HG03571 (cell line): ENCODE results near the gene DNAH9.

Experiments used
- ATAC-seq: cut with Tn5 transposase; IDR thresholded peaks from one replicate; pipeline ENCODE4 v1.9.1; 2021; ENCODE audit not compliant: unreplicated experiment

The DNAH9 gene

DNA sequence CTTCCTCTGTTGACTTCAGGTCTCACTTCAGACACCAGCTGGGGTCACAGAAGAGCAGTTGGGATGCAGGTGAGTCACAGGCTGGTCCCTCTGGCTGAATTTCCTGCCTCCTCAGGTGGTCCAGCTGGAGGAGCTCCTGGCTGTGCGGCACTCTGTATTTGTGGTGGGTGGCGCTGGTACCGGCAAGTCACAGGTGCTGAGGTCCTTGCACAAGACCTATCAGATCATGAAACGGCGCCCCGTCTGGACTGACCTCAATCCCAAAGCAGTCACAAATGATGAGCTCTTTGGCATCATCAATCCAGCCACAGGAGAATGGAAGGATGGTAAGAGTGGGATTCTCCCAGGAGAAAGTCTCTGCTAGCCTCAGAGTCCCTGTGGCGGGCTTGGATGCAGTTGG lies 149.2 kb downstream of the DNAH9 start:
- no peak for ATAC-seq

DNA sequence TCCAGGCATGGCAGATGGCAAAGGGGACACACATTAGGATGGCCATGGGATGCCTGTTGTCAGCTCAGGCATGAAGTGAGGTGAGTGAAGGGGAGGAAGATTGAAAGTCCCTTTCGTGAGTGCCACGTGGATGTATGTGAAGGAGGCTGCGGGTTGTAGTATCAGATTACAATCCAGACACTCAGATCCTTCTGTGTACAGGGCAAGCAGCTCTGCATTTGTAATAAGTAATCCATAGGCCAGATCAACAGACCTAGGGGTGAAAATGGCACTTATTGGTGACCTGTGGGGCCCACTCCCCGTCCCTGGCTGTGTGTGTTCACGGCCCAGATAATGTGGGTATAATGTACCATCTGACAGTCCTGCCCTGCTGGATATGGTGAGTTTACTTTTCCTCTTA lies 159.5 kb downstream of the DNAH9 start:
- ATAC-seq, result no peak

DNA sequence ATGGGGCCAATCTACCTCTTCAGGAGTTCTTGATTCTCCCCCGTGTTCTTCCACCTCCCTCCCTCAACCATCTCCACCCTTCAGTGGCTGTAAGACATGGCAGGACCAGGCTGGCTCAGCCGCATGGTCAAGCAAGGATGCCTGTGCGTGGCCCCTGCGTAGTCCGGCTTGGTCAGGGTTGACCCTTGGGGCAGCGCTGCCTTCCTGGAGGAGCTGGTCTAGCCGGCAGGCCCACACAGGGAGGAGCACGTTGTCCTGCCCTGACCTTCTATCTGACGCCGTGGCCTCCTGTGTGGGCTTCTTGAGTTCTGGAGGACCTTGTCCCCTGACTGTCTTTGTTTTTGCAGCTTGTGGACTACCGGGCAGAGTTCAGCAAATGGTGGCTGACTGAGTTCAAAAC lies 169.8 kb downstream of the DNAH9 start:
- no peak for ATAC-seq

DNA sequence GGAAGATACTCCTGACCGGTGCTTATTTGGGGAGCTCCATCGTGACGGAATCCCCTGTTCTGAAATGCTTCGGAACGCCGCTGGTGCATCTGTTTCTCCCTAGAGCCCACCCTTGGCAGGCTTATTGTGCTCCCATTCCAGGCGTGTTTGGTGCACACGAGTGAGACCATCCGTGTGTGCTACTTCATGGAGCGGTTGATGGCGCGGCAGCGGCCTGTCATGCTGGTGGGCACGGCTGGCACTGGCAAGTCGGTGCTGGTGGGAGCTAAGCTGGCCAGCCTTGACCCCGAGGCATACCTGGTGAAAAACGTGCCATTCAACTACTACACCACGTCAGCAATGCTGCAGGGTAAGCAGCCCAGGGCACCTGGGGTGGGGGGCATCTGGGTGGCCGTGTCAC lies 170.7 kb downstream of the DNAH9 start:
- ATAC-seq, result no peak

DNA sequence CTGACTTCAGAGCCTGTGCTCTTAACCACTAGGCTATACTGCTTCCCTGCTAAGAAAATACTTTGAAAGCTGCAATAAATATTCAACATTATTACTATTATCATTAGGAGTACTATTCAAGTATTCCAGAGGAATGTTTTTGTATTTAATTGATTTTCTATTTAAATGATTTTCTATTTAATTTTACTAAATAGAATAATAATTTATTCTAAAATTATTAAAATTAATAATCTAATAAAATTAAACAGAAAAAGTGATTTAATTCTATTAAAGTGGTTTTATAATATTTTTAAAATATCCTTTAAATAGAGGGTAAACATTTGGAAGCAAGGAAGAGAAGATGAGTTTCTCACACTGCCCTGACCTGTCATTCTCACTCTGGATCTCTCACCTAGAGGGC lies 173.8 kb downstream of the DNAH9 start:
- ATAC-seq, result no peak

DNA sequence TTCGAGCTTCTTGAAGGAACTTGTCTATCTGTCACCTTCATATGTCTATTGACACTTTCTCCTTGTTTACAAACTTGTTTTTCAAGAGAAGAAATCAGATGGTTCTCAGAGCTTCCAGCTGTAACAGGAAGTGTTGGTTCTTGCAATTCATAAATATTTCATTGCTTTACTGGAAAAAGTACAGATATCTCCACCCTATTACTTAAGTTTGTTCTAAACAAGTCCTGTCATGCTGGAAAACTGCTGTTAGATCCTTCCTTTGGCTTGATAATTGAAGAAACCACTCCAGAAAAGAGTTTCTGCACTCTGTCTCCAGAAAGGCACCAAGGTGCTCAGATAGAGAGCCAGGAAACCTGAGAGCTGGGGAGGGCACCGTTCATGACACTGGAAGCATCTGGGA lies 181.6 kb downstream of the DNAH9 start:
- no peak for ATAC-seq

DNA sequence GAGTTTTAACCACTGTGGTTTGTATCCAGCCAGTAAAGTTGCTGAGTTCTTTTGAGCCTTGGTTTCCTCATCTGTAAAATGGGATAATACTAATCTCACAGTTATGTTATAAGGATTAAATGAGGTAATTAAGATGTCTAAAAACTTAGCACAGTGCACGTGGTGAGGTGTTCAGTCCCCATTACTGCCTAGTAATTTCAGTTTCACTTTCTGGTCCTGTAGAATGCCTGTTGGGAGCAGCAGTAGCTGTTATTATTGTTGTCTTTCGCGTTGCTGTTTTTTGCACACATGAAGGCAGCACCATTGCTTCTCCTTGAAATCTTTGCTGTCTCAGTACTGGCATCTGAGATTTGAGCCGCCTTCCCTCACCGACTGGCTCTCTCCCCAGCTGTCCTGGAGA lies 182.4 kb downstream of the DNAH9 start:
- no peak for ATAC-seq

DNA sequence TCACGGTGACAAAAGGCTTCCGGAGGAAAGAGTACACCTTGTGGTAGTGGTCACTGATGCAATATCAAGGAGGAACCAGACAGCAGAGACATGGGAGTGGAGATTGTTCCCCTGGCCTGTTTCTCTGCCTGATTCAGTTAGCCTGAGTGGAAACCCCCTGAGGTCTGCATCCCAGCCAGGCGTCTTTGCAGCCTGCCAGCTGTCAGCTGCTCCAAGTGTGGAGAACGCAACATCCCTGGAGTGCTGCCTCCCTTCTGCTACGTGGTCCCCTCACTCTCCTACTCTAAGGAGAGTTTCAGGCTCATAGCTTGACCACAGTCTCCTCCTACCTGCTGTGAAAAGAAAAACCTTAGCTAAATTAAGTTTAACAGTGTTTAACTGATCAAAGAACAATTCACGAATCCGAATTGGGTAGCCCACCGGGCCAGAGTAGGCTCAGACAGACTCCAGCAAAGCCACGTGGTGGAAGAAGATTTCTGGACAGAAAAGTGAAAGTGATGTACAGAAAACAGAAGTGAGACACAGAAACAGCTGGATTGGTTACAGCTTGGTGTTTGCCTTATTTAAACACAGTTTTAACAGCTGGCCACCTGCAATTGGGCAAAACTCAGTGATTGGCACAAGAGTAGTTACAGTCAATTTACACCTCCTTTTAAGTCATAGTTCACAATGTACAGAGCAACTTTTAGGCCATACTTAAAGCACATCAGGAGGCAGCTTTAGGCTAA lies 188.6 kb downstream of the DNAH9 start:
- ATAC-seq, result no peak

DNA sequence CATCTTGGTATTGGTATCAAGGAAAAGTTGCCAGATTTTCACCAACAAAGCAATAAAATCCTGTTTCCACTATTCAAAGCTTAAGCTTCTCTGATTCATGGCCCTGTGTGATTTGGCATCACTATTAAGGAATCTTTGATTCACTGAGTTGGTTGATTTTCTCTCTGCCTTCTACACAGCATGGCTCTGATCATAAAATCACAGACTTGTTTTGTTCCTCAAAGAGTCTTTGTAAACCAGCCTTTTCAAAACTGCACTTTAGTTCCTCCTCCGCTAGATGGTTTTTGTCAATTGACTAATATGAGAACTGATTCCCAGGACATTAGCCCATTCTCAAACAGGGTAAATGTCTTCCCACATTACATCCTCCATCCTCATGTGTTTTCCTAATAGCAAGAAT lies 197.6 kb downstream of the DNAH9 start:
- no peak for ATAC-seq

DNA sequence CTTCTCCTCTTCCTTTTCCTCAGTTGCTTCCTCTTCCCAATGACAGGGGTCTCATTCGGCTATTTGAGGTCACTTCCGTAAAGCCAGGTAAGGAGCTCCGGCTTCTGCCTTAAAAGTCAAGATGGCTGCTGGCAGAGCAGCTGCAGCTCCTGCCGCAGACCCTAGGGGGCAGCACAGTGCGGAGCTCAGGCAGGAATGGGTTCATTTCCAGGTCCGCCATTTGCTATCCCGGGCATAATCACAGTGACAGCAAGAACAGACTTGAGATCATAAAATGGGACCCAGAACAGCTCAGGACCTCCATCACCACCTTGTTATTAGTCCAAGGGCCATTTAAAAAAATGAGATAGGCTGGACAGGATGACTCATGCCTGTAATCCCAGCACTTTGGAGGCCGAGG lies 199.5 kb downstream of the DNAH9 start:
- ATAC-seq, result no peak

DNA sequence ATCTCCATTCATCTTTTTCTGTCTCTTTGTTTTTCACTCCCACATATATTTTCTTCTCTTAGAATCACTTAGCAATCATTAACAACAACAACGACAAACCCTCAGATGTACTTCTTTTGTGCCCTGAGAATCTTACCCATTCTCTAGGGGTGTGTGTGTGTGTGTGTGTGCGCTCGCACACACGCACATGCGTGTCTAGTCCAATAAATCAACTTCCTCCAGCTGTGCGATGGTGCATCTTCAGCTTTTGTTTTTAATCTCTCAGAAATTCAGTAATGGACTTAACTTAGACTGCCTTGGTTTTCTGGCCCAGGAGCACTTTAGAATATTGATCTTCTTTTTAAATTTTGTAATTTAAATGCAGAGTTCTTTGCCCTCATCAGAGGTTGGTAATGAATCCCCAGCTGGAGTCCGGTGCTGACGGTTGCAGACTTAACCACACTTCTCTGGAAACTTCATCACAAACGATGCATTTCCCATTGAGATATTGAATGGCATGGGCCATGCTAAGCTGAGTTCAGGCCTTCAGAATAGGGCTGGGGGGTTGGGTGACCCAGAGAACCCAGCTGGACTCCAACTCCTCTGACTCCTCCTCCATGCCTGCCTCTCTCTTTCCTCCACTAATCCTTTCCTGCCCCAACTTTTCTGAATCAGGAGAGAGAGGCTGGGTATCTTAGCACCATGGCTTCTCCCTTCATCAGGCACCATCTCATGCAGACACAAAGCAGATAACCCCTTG lies 205.1 kb downstream of the DNAH9 start:
- ATAC-seq, result no peak

DNA sequence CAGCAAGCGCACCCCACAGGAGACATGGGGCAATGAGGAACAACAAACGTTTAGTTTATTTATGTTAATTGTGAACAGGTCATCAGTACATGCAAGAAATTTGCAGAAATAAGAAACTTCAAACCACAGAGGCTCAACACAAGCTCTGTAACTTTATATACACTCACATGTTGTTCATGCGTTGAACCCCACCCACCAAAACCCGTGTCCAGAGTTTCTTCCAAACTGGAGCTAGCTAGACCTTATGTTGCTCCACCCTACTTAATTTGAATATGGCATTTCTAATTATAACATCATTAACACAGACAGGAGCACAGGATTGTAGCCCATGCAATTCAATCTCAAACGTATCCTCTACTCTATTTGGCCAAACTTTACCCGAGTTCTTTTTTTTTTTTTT lies 206.9 kb downstream of the DNAH9 start:
- ATAC-seq, result no peak

DNA sequence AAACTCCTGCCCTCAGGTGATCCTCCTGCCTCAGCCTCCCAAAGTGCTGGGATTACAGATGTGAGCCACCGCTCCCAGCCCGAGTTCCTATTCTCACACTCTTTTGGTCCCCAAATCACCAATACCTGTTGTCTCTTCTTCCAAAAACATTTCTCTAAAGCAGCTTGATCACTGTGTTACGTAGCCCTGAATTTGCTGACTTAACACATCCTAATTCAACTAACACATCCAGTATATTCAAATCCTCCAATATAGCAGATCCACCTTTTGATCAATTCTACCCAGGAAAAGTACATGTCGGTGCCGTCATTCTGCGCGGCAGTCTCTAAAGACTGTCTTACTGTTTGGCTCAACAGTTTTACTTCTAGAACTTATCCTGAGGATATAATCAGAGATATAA lies 207.7 kb downstream of the DNAH9 start:
- no peak for ATAC-seq

DNA sequence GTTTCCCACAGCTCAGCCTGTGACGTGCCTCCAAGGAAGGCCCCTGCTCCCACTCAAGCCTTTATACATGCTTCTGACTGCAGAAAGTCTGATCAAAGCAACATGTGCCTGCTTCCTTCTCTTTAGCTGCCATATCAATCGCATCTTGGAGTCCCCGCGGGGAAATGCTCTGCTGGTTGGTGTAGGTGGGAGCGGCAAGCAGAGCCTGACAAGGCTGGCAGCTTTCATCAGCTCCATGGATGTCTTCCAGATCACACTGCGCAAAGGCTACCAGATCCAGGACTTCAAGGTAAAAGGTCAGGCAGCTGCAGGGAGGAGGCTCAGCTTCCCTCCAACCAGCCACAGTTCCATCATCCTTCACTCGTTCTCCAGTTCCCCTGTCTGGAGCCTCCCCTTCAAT lies 209.3 kb downstream of the DNAH9 start:
- ATAC-seq, result no peak

DNA sequence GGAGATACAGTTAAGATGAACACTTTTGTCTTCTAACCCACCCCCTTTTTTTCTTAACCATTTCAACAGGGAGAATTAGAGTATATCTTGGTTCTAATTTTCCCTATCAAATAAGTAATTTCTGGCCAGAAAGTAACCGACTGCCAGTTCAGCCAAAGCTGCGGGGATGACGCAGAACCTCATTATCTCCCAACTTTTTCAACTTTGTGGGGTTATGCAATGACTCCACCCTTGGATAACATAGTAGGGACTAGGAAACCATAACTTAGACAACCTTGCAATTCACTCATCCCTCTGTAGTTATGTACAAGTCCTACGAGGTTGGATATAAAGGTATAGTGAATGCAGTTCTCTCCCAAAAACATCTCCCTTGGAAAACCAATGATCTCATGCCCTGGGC lies 215.0 kb downstream of the DNAH9 start:
- ATAC-seq, result no peak

DNA sequence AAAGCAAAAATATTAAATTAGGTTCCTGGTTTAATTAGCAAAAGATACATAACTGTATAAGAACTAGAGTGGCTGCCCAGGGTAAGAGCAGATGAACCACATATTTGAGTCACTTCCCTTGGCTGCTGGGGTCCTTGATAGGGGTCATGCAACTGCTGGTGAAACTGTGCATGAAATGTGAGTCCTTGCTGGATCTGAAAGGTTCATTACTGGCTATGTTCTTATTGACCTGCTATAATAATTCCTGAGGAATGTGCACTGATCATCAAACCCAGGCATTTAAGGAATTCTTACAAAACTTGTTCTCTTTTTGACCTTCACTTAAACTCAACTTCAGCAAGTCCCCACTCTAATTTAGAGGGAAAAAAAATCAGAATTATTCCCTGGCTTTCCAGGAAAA lies 215.6 kb downstream of the DNAH9 start:
- ATAC-seq, result no peak

DNA sequence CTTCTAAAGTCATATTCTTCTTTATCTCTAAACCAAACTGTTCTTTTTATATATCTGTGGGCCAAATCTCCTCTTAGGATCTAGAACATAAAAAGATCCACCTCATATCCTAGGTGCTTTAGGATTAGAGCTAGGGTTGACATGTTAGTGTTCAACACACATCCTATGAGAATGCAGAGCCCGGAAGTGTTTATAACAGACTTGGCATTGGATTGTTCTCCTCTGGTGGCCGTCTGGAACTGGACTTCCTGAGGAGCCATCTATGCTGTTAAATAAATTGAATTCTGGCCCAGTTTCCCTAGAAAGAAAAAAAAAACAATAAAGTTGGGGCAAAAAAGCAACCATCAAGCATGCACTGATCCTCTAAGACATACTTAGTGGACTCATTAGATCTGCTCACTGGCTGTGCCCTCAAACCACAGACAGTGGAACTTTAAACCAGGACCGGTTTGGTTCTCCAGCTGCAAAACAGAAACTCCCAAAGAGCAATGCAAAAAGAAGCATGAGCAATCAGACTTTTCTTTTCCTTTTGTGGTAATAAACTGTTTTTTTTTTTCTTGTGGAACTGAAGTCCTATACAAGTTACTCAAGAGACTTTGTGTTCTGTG lies 216.5 kb downstream of the DNAH9 start:
- ATAC-seq, result no peak

DNA sequence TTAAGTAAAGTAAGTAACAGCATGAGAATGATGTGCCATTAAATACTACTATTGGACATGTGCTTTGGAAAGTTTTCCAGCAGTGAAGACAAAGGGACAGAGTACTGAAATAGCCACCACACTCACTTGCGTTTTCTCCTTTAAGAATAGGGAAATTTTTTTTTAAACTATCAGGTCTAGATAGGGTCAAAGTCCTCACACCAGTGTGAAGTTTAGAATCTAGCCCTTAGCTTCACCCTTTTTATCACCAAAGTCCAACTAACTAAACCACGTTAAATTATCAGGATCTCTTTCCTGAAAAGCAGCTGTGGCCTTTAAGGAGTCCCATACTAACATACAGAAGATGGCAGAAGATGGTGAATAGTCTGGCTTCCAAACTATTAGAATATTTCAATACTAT lies 218.1 kb downstream of the DNAH9 start:
- no peak for ATAC-seq

DNA sequence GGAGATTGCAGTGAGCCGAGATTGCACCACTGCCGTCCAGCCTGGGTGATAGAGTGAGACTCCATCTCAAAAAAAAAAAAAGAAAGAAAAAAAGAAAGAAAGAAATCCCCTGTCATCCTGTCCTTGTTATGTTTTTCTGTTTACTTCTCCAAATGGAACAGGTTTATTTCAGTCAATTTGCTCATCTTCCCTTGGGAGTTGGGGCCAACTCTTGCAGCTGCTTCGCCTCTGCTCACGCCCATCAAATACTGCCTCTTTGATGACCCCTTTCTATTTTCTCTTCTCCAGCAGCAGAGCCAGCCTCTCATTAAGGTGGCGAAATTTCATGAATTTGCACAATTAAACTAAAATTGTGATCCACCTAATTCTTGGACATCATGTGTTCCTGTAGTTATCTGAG lies 225.6 kb downstream of the DNAH9 start:
- ATAC-seq, result no peak

DNA sequence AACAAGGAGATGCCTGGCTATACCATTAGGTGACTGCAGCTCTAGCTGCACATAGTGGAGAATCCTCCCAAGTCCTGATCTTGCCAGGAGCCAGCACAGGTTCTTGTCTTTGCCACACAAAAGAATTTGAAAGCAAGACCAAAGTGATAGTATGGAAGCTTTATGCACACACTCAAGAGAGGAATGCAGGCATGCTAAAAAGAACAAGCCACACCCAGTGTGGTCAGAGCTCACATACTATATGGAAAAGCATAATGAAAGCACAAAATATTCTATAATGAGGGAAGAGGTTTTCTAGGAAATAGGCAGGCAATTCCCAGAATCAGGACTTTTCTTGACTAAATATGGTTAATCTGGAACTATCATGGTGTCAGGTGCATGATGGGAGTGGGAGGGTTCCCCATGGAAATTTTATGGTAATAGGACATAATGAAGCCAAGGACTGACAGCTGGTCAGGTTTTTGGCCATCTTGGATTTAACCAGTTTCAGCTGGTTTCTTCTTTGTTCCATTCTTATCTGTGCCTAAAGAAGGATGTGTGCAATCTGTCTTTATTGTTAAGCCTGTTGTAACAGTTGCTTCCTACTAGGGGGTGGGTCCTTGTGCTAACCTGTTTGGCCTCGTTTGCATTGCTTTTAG lies 227.4 kb downstream of the DNAH9 start:
- ATAC-seq, result no peak

DNA sequence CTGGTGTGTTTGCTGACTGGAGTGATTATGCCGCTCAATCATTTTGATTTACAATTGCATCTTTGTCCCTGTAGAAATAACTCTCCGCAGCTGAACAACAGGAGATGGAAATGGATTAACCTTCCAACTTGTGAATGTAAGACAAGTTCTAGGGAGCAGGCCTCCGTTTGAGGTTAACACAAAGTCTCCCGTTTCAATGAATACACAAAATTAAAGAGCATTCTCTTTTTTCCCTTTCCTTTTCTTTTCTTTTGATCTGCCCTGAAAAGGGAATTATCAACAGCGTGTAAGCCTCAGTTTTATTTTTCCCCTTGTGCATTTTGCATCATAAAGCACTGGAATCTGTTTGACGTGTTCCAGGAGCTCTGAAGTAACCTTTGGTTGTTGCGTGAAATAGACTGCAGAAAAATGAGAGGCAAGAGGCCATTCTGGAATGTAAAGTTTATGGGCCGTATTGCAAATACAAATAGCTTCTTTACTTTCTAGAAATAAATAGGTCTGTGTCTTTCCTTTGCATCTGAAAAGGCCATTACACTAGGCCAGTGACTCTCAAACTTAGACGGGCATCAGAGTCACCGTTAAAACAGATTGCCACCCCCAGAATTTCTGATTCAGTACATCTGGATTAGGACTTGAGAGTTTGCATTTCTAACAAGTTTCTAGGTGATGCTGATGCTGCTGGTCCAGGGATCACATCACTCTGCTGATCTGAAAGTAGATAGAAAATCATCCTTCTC lies 234.3 kb downstream of the DNAH9 start:
- ATAC-seq, result no peak
